ENCODE results near the gene C9orf72.
"Not testable (repeated sequence)": the region's sequence is repeated elsewhere in the genome, so short reads cannot be mapped to it uniquely, and the experiment has no call there.

Gene C9orf72

DNA sequence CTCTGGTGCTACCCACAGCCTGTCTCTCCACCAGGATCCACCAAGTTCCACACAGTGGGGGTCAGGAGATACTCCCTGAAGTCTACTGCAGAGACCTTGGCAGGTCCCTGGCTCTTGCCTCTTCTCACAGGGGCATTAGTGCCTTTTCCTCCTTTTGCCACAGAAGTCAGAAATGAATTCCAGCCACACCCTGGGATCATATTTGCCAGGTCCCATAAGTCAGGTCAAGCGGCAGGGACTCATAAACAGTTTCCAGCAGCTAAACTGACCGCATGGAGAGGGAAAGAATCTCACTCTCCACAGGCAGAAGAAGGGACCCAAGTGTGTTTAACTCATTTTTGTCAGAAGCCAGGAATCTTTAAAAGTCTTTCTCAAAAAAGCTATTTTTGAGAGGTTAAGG lies 62.5 kb downstream of the C9orf72 start:
- DNase-seq, result no peak

DNA sequence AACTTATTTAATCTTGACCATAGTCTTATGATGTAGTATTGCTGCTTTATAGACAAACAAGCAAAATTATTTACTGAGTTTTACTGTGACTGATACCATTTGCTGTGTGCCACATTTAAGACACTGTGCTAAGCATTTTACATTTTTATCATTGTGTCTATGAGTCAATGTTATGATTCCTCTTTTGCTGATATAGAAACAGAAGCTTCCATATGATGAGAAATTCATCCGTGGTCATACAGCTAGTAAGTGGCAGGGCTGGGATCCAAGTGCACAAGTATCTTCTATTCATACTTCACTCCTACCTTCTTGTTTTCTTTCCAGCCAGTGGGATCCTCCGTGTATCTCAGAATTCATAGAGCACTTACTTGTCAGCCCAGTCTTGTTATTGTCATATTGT lies 66.3 kb downstream of the C9orf72 start:
- no peak for DNase-seq

DNA sequence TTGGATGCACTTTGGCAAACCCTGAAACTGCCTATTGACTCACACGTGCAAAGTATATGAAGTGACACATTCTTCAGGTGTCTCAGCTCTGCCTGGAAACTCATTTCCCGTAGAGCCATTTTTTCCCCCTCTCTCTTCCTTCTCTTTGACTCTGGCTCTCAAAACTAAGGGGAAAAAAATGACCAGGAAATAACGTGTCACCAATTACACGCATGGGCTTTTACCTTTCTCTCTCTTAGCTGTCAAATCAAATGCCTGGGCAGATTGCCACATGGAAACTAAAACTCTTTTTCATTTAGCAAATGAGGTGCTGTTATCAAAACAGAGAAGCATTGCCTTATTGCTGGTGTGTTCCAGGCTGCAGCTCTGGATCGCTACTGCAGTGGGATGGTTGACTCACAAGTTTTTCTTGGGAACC lies 67.5 kb downstream of the C9orf72 start:
- DNase-seq, result no peak

DNA sequence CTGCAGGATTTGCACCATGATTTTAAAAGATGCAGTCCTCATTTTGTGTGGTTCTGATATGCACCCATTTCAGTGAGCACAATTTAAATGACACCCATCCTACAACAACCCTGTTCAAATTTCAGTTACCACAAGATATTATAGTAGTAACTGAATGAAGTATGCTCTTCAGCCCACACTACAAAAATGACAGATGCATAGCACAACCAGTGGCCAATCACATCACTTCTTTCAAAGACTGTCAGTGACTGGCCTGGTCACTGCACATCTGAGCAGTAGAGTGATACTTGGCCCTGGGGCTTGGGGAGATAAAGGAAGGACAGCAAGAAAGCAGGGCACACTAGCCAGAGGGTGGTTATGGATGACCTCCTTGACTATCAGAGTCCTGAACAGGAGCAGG lies 69.0 kb downstream of the C9orf72 start:
- no peak for DNase-seq

DNA sequence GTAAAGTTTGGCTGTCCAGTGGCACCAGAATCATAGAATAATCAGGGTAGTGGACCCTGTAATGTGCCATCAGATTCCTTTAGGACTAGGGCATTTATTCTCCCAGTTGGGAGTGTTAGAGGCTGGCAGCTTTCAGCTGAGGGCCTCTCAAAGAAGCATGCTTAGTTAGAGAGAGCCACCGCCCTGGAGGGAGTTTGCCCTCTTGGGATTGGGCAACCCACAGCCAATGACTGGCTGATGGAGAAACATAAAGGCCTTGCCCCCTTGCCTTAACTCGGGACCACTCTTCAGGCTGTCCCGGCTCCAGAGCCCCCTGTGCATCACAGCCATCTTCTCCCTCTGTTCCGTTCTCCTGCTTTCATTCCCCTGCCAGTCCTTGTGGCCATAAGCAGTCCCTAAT lies 69.7 kb downstream of the C9orf72 start:
- no peak for DNase-seq

DNA sequence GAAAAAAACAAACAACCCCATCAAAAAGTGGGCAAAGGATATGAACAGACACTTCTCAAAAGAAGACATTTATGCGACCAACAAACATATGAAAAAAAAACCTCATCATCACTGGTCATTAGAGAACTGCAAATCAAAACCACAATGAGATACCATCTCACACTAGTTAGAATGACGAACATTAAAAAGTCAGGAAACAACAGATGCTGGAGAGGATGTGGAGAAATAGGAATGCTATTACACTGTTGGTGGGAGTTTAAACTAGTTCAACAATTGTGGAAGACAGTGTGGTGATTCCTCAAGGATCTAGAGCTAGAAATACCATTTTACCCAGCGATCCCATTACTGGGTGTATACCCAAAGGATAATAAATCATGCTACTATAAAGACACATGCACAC lies 72.4 kb downstream of the C9orf72 start:
- not testable (repeated sequence) for DNase-seq

DNA sequence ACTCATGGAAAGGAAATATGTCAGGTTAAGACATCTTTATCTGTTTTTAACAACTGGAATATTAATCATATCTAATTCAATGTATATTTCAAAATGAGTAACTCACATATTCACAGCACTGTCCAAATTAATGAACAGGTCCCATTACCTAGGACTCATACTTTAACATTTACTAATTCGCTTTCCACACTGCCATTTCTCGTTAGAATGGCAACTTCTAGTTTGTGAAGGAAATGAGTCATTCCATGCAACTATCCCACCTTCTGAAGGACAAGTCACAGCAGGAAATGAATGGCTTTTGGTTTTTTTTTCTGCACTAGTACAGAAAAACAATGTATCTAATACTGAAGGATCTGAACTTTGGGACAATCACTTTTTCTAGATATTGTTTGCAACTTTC lies 73.8 kb downstream of the C9orf72 start:
- no peak for DNase-seq

DNA sequence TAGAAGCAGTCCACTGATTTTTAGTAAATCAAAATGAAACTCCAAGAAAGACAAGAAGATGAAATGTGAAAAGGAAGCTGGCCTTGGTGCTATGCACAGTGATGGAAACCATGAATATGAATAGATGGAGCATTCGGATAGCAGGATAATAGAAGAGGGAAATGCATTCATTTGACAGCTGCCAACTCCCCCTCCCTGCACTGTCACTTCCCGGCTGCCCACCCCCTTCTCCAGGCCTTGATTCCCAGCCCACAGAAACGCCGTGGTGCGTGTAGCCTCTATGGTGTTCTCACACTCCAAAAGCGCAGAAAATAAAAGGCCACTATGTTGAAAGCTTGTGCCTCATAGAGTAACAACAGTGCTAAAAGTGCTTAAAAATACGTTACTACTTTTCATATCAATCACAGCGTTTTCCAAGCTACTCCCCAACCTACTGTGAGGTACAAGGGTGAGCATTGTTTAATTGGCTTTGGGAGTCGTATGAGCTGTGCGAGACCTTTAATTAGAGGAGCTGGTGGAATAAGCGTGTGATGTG lies 75.3 kb downstream of the C9orf72 start:
- no peak for DNase-seq
